Upper lobe of left lung (tissue), 6 donors: ENCODE data around the gene NAGPA. TPM values are rescaled to one million over a fixed set of nuclear protein-coding genes. Genes with fewer than 3 reads are reported as not detected.
"Not testable (repeated sequence)": the region's sequence is repeated elsewhere in the genome, so short reads cannot be mapped to it uniquely, and the experiment has no call there.

Source experiments
- ATAC-seq, 2 donors: fragments of 200-7000 bp; cut with Tn5 transposase; one replicate each; pipeline ENCODE4 v1.9.1; 2022; ENCODE audit warnings: mild to moderate bottlenecking in 2 of 2, moderate library complexity in 2 of 2; ENCODE audit not compliant: low FRiP score in 2 of 2
- DNase-seq, 2 donors: peaks; one replicate each; pipeline ENCODE4 v3.0.0-alpha.2; 2019 to 2020
- H3K27ac ChIP-seq, 4 donors: fragments of 200-600 bp; sonication (generic); one replicate each; pipeline ENCODE4 v1.5.1; 2016 to 2019
- H3K27me3 ChIP-seq, 4 donors: fragments of 200-600 bp; sonication (generic); one replicate each; pipeline ENCODE4 v1.5.1; 2017 to 2019
- H3K36me3 ChIP-seq, 4 donors: fragments of 200-600 bp; sonication (generic); one replicate each; pipeline ENCODE4 v1.5.1; 2016 to 2019
- H3K4me1 ChIP-seq, 4 donors: fragments of 200-600 bp; sonication (generic); one replicate each; pipeline ENCODE4 v1.5.1; 2018 to 2019
- H3K4me3 ChIP-seq, 4 donors: fragments of 200-600 bp; sonication (generic); one replicate each; pipeline ENCODE4 v1.5.1; 2017 to 2019; ENCODE audit warnings: mild to moderate bottlenecking in 2 of 4, moderate library complexity in 1 of 4
- H3K9me3 ChIP-seq, 4 donors: fragments of 200-600 bp; sonication (generic); one replicate each; pipeline ENCODE4 v1.5.1; 2018 to 2019
- EP300 ChIP-seq, 4 donors: sonication (generic); formaldehyde crosslinking; IDR thresholded peaks; one replicate each; pipeline ENCODE4 v1.5.1; 2017; ENCODE audit warnings: antibody characterized with exemption in 4 of 4, control low read depth in 2 of 4
- POLR2A ChIP-seq, 4 donors: fragments of 450-650 bp; IDR thresholded peaks; one replicate each; pipeline ENCODE4 v1.5.1; 2016 to 2017; ENCODE audit warnings: antibody characterized with exemption in 4 of 4, mild to moderate bottlenecking in 2 of 4
- POLR2AphosphoS5 ChIP-seq, 2 donors: sonication (generic); formaldehyde crosslinking; IDR thresholded peaks; one replicate each; pipeline ENCODE4 v1.5.1; 2017; ENCODE audit warnings: antibody characterized with exemption in 2 of 2
- WGBS, 2 donors: methylation state at CpG; one replicate each; pipeline ENCODE4 v1.1.5; 2017 to 2018; 5-methylcytosine and 5-hydroxymethylcytosine counted together
- total RNA-seq, 6 donors: library from RNA; depleted of rRNA in 4 of 6; stranded (reverse); fragments of >200 nt in 4 of 6; gene quantifications; one replicate each; pipeline versions ENCODE4 v1.1.0 to v1.2.1, GENCODE V29; 2016 to 2021
- TF ChIP-seq, protein P1 (sequence below), 6 experiments: fragments of 450-650 bp in 4 of 6; fragments of 200-600 bp in 2 of 6; sonication (generic) in 2 of 6; IDR thresholded peaks; one replicate each; pipeline ENCODE4 v1.5.1; 2016 to 2019; ENCODE audit warnings: antibody characterized with exemption in 6 of 6
- donor health status: DM: no; HTN: no; CAD: no; lungs with moderate emphysema.
- donor health status: DM: no; HTN: yes; CAD: no; lungs with severe emphysema.

NAGPA gene, protein sequence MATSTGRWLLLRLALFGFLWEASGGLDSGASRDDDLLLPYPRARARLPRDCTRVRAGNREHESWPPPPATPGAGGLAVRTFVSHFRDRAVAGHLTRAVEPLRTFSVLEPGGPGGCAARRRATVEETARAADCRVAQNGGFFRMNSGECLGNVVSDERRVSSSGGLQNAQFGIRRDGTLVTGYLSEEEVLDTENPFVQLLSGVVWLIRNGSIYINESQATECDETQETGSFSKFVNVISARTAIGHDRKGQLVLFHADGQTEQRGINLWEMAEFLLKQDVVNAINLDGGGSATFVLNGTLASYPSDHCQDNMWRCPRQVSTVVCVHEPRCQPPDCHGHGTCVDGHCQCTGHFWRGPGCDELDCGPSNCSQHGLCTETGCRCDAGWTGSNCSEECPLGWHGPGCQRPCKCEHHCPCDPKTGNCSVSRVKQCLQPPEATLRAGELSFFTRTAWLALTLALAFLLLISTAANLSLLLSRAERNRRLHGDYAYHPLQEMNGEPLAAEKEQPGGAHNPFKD
- 10 to 100 TPM; 18.1 to 82.8 (median 25.8) TPM for total RNA-seq

DNA sequence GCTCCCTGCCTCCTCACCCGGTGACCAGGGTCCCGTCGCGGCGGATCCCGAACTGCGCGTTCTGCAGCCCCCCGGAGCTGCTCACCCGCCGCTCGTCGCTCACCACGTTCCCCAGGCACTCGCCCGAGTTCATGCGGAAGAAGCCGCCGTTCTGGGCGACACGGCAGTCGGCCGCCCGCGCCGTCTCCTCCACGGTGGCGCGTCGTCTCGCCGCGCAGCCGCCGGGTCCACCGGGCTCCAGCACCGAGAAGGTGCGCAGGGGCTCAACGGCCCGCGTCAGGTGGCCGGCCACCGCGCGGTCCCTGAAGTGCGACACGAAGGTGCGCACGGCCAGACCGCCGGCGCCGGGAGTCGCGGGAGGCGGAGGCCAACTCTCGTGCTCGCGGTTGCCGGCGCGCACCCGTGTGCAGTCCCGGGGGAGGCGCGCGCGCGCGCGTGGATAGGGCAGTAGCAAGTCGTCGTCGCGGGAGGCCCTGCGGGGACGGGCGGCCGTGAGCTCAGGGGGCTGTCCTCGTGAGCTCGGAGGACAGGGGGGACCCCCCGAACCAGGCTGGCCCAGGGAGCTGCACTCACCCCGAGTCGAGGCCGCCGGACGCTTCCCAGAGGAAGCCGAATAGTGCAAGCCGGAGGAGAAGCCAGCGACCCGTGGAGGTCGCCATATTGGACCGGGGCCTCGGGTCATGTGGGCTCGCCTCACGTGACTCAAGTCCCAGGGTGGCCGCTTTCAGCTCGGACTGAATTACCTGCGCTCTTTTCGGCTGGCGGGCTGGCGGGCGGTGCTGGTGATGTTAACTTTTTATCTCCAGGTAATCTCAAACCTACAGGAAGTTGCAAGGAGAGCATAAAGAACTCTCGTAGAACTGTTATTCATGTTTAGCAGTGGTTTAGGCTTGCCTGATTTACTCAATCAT, at the start of gene NAGPA:
Gene NAGPA (minus strand): TSS at position 680 of the 911 bp plus-strand sequence. CDS start 21 bp downstream, at position 659.
- H3K36me3 ChIP-seq, result peaks cover 0 to 16% (median 8%) of the 10 kb centered on the region in 4 donors
- peak; percentile 89 to 92 for TF ChIP-seq POLR2AphosphoS5 (IDR thresholded peaks at IDR 0.05)
- TF ChIP-seq POLR2A (IDR thresholded peaks at IDR 0.05), result peak in 2 of 4 donors; percentile 40 to 69
- peak in 1 of 4 donors; percentile 64 for TF ChIP-seq EP300 (IDR thresholded peaks at IDR 0.05)
- TF ChIP-seq, protein P1, sequence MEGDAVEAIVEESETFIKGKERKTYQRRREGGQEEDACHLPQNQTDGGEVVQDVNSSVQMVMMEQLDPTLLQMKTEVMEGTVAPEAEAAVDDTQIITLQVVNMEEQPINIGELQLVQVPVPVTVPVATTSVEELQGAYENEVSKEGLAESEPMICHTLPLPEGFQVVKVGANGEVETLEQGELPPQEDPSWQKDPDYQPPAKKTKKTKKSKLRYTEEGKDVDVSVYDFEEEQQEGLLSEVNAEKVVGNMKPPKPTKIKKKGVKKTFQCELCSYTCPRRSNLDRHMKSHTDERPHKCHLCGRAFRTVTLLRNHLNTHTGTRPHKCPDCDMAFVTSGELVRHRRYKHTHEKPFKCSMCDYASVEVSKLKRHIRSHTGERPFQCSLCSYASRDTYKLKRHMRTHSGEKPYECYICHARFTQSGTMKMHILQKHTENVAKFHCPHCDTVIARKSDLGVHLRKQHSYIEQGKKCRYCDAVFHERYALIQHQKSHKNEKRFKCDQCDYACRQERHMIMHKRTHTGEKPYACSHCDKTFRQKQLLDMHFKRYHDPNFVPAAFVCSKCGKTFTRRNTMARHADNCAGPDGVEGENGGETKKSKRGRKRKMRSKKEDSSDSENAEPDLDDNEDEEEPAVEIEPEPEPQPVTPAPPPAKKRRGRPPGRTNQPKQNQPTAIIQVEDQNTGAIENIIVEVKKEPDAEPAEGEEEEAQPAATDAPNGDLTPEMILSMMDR (IDR thresholded peaks at IDR 0.05), result peak in 1 of 6 experiments; percentile 6
- H3K4me3 ChIP-seq, result peak within 1 kb of the TSS; percentile 66 to 99 (median 84)
- 0 to 1% methylated on average over 12 to 14 of the region's 104 CpGs for WGBS, 2 donors
- peak within 1 kb of the TSS; percentile 50 to 81 (median 80) for H3K27ac ChIP-seq
- peaks cover 13 to 23% (median 17%) of the 10 kb centered on the region in 4 donors for H3K4me1 ChIP-seq
- H3K27me3 ChIP-seq, result no peaks in the 10 kb centered on the region
- peak; percentile 90 to 96 for DNase-seq
- no peaks in the 10 kb centered on the region for H3K9me3 ChIP-seq
- peak; percentile 87 to 96 for ATAC-seq

DNA sequence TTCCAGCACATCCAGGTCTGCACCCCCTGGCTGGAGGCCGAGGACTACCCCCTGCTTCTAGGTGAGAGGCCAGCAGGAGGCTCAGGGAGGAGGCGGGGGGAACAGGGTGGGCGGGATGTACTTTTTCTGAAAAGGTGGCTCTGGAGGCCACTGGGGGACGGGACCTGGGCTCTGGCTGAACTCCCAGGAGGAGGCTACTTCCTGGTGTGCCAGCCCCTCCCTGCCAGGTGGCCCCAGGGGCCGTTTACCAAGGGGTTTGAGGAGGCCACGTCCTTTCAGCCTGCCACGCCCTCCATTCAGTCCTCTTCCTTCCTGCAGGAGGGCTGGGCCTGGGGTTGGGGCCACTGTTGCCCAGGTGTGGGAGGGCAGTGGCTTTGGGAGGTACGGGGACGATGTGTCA, 47.3 kb upstream of the NAGPA start:
- not testable (repeated sequence) for ATAC-seq, H3K27ac ChIP-seq, H3K4me3 ChIP-seq, H3K27me3 ChIP-seq, H3K9me3 ChIP-seq, H3K4me1 ChIP-seq
- H3K36me3 ChIP-seq, result peaks cover 0 to 81% (median 45%) of the 10 kb centered on the region in 4 donors
- peak in 1 of 2 donors; percentile 36 for DNase-seq
- WGBS, 2 donors, result 57 to 82% methylated on average over 8 to 9 of the region's 9 CpGs

DNA sequence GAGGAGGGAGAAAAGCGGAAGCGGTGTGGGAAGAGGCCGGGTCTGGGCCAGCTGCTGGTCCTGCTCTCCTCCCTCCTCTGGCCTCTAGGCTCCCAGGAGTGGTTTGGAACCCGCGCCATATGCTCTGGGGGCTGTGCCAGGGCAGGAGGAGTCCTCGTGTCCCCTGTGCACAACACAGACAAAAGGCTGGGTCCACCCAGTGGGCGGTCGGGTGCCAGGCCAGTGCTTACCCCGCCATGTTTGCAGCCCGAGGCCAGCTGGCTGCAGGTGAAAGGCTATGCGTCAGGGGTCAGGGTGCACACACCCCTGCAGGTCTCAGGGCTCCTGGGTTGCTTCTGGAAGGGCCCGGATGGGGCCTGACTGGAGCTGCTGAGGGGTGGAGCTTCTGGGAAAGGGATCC, 46.7 kb upstream of the NAGPA start:
- DNase-seq, H3K27me3 ChIP-seq, H3K4me3 ChIP-seq, H3K27ac ChIP-seq, ATAC-seq, H3K9me3 ChIP-seq, H3K4me1 ChIP-seq: not testable (repeated sequence)
- H3K36me3 ChIP-seq, result peaks cover 0 to 81% (median 45%) of the 10 kb centered on the region in 4 donors
- 88 to 91% methylated on average over 7 to 12 of the region's 12 CpGs for WGBS, 2 donors

DNA sequence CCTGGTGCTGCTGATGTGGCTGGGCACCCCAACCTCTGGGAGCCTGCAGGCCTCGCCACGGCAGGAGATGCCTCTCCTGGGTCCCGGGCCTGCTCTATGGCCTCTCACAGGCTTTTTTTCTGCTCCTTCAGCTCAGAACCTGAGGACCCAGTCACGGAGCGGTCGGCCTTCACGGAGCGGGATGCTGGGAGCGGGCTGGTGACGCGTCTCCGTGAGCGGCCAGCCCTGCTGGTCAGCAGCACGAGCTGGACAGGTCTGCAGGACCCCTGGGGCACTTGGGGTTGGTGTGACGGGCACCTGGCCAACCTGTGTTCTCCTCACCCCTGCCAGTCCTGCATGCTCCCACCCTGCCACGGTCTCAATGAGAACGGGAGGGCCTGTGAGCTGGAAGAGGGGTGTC, 44.9 kb upstream of the NAGPA start:
- no peak for TF ChIP-seq POLR2AphosphoS5 (IDR thresholded peaks at IDR 0.05)
- TF ChIP-seq, protein P1 (IDR thresholded peaks at IDR 0.05), result no peak
- TF ChIP-seq EP300 (IDR thresholded peaks at IDR 0.05), result no peak
- TF ChIP-seq POLR2A (IDR thresholded peaks at IDR 0.05), result no peak
- Histone ChIP-seq H3K36me3 (peaks cover 0 to 86% (median 44%) of the 10 kb centered on the region in 4 donors), H3K27ac (no peak overlapping the region), H3K4me1 (peaks cover 0 to 6% (median 0%) of the 10 kb centered on the region in 4 donors), H3K9me3 (no peaks in the 10 kb centered on the region), H3K27me3 (no peaks in the 10 kb centered on the region), H3K4me3 (no peak overlapping the region)
- DNase-seq, result no peak
- 96 to 100% methylated on average over 7 to 17 of the region's 17 CpGs for WGBS, 2 donors
- no peak for ATAC-seq

DNA sequence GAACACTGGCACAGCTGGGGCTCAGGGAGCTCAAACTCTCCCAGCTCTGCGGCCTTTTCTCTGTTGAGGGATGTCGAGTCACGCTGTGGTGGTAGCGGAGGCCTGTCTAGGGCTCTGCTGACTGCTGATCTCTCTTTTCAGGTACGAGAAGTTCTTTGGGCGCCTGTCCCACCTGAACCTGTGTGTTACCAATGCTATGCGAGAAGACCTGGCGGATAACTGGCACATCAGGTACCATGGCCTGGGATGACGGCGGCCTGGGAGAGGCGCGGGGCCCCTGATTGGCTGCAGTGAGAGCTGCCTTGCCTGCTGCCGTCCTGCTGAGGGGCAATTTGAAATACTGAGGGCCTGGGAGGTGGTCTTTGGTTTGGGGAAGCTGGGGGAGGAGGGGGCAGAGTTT, 43.6 kb upstream of the NAGPA start:
- Histone ChIP-seq H3K4me3 (no peak overlapping the region), H3K4me1 (peaks cover 6 to 19% (median 7%) of the 10 kb centered on the region in 4 donors), H3K27ac (no peak overlapping the region), H3K27me3 (no peaks in the 10 kb centered on the region), H3K36me3 (peaks cover 0 to 73% (median 38%) of the 10 kb centered on the region in 4 donors), H3K9me3 (no peaks in the 10 kb centered on the region)
- no peak for DNase-seq
- TF ChIP-seq POLR2AphosphoS5 (IDR thresholded peaks at IDR 0.05) (no peak), POLR2A (IDR thresholded peaks at IDR 0.05) (no peak), EP300 (IDR thresholded peaks at IDR 0.05) (no peak)
- TF ChIP-seq, protein P1 (IDR thresholded peaks at IDR 0.05), result no peak
- 96 to 97% methylated on average over 13 of the region's 13 CpGs for WGBS, 2 donors
- no peak for ATAC-seq
